Cortex of kidney (tissue), 1 donor: Measurements from ENCODE around the gene EIF4A2.
"Not testable (repeated sequence)": the region's sequence is repeated elsewhere in the genome, so short reads cannot be mapped to it uniquely, and the experiment has no call there.

Source experiments
- DNase-seq: peaks from one replicate; lab custom pipeline; 2025; lab: John Stamatoyannopoulos, UW

The EIF4A2 gene

DNA sequence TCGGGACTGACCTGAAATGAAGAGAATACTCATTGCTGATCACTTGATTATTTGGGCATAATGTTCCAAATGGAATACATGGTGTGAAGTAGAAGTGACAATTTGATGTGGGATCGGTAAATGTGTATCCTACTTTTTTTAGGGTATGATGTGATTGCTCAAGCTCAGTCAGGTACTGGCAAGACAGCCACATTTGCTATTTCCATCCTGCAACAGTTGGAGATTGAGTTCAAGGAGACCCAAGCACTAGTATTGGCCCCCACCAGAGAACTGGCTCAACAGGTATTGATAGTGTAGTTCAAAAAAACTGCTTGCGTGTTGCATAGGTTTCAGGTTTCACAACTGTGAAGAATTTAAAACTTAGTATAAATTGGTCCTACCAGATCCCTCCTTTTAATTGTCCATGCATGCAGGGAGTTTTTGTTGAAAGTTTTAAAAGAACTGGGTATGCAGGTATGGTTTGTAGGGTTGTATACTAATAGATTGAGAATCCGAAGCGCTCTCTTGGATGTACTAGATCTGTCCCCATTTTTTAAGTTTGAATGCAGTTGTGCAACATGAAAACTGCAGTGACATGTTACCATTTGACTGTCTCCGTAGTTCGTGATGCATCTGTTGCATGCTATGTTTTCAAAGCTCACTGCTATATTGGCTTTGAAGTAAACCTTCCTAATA is 1.6 kb downstream of the EIF4A2 start:
- DNase-seq, result no peak

DNA sequence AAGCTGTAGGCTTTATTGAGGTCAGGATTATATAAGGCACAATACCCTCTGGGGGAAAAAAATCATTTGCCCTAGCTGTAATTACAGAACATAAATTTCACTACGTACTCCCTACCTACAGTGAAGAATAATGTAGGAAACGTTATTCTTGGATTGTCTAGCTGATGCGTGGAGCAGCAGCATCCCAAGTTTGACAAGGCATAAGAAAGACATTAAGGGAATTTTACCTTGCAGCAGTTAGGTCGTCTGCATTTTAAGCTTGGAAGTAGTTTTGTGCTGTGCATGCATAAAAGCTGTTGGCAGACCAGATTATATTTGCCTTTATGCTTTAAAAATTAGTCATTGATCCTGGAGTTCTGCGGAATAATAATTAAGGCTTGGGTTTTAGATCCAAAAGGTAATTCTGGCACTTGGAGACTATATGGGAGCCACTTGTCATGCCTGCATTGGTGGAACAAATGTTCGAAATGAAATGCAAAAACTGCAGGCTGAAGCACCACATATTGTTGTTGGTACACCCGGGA is 2.2 kb downstream of the EIF4A2 start:
- DNase-seq, result no peak

DNA sequence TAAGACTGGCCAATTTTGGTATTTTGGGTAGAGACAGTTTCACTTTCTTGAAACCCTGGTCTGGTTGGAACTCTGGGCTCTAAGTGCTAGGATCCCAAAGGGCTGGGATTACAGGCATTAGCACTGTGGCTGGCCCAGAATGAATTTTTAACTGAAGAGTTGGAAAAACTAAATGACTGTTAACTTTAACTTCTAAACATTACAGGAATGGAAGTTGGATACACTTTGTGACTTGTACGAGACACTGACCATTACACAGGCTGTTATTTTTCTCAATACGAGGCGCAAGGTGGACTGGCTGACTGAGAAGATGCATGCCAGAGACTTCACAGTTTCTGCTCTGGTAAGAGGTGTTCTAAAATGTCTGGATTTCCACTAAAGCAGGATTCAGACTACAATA is 3.5 kb downstream of the EIF4A2 start:
- no peak for DNase-seq

DNA sequence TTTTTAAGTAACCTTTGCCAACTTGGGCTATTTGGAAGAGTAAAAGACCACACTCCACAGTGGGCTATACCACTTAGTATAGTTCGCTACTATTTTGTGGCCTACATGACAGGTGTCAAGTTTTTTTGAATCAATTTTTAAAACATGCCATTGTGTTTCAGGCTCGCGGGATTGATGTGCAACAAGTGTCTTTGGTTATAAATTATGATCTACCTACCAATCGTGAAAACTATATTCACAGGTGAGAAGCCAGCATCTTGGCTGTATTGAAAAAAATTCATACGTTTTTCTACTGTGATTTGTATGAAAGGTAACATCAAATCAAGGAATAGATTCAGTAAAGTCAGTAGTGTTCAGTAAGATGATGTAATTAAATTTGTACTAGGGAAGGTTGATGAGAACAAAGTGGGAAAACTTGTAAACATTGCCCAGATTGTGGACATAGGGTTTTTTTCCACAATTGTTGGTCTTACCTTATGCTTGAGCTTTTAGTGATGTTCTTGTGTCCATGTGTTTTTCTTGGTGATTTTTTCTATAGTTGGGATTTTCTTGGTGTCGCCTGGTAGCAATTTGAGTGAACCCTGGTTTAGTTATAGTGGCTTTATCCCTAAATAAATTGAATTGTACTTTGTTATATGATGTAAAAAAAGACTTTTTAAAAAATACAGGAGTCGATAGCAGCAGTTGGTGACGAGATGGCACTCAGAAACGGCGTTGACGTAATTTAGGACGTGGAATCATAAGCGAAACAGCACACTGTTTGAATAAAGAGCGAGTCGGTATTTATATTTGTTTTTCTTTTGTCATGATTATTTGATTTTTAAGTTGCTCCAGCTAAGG is 4.5 kb downstream of the EIF4A2 start:
- no peak for DNase-seq

DNA sequence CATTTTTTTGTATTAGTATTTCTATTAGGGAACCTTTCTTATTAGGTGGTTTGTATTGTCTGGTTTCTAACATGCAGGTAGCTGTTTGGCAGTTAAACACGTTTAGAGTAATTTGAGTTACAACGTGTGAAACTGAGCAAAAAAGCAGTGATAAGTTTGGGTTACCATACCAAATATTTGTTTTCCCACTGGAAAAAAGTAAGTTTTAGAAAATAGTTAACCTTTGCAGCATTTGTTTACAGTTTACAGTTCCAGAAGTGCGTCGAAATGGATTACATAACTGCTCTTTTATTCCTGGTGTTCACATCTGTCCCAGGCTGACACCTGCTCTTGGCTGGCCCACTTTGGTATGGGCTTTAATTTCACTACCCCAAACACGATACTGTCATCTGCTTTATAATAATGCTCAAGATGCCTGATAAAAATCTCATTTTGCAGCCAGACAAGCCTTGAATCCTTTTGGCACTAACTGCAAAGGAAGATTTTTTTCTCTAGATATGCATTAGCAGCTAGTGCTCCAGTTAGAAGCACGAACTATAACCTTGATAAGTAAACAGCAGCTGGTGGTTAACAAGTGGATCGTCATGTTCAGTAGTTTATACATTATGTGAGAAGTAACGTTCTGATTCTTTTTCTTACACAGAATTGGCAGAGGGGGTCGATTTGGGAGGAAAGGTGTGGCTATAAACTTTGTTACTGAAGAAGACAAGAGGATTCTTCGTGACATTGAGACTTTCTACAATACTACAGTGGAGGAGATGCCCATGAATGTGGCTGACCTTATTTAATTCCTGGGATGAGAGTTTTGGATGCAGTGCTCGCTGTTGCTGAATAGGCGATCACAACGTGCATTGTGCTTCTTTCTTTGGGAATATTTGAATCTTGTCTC is 5.3 kb downstream of the EIF4A2 start:
- no peak for DNase-seq

DNA sequence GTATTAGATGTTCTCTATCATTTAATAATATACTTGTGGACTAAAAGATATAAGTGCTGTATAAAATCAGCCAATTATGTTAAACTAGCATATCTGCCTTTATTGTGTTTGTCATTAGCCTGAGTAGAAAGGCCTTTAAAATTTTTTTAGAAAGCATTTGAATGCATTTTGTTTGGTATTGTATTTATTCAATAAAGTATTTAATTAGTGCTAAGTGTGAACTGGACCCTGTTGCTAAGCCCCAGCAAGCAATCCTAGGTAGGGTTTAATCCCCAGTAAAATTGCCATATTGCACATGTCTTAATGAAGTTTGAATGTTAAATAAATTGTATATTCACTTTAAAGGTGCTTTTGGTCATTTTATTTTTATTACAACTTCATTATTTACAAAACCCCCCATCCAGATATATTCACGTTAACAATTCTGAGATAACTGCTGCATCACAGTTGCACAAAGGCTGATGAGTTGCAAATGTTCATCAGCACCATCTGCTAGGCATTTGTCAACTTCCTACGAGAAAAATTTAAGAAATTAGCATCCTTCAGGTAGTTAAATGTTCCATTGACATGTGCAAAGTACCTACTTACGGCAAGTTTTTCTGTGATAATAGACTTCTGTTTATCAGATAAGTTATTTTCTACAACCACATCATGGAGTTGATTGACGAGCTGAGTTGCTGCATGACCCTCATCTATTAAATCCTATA is 6.3 kb downstream of the EIF4A2 start:
- no peak for DNase-seq

DNA sequence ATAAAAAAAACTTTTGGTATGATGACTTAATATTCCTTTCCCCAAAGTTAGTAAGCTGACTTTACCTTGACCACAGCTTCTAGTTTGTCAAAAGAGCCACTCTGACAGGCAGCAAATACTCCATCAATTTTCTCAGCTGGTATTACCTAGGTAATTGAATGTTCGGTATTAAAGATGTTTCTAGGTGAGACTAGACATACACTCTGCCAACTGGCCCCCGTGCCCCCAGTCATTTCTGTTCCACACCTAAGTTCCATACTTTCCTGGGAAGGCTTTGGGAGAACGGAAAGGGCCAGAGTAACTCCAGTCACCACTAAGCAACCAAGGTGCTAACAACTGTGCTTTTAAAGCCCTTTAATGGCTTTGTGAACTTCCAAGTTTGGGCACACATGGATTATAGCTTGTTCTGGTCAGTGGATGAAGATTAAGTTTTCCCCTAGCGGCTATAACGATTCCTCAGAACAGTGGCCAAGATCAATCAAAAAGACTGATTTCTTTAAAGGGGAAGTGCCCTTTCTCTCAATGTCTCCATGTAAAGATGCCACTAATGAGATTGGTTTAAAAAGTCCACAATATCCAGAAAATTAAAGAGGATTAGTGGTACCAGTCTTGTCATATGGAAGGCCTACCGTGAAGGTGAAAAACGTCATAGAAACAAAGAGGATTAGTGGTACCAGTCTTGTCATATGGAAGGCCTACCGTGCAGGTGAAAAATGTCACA is 7.0 kb downstream of the EIF4A2 start:
- DNase-seq, result no peak

DNA sequence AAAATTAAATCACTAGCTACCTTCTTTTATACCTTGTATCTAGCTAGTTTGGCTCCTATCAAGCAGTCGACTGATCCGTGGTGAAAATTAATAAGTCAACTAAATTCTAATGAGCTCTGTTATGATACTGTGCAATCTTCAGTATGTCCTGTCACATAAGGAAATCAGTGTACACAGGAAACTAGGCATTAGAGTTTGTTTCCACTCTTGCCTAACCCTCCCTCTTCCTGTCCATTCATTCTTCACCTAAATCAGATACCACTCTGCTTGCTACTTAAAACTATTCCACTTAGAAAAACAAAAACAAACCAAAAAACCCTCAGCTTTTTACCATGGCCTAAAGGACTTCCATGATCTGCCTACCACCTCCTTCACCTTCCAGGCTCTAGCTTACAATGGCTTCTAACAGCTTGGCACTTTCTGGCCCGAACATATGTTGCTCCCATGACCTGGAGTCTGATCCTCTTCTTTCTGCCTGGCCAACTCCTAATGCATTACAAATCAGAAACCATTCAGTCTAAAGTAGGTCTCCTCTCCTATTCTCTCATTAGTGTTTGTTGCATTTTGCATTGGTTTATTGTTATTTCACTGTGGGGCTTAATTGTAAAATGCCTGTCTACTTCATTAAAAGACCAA is 15.0 kb downstream of the EIF4A2 start:
- DNase-seq, result no peak

DNA sequence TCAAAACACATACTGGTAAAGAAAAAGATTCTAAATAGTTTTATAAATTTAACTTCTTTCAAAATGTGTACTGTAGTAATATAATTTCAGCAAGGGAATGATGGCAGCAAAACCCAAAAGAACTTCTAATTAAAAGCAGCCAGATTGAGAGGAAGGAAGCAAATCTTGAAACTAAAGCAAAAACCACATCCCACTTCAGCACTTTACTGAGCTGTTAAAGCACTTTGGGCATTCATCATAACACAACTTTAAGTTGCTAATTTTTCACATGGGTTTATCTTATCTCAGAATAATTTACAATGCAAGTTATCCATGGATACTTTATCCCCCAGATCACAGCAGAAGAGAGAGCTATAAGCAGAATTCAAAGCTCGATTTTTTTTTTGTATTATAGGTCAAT is 16.9 kb downstream of the EIF4A2 start:
- no peak for DNase-seq

DNA sequence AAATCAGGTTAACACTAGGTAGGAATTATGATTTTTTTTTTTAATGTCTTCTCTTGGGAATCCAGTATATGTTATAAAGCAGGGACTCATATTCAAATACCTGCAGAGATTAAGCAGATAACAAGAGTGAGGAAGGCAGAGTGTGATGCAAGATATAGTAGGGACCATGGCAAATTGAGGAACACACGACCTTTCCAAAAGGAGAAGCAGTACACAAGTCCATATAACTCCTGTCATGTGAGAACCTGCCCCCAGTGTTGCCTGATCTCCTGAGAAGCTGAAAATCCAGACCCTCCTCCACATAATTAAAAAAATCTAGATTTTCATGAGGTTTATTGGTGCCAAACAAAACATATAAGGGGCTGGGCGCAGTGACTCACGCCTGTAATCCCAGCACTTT is 19.3 kb downstream of the EIF4A2 start:
- no peak for DNase-seq

DNA sequence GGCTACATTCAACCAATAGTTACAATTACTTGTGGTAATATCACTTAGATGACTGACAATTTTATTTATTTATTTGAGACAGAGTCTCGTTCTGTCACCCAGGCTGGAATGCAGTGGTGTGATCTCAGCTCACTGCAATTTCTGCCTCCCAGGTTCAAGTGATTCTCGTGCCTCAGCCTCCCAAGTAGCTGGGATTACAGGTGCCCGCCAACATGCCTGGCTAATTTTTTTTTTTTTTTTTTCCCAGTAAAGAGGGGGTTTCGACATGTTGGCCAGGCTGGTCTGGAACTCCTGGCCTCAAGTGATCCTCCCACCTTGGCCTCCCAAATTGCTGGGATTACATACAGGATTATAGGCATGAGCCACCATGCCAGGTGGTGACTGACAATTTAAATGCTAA is 20.1 kb downstream of the EIF4A2 start:
- DNase-seq, result not testable (repeated sequence)

DNA sequence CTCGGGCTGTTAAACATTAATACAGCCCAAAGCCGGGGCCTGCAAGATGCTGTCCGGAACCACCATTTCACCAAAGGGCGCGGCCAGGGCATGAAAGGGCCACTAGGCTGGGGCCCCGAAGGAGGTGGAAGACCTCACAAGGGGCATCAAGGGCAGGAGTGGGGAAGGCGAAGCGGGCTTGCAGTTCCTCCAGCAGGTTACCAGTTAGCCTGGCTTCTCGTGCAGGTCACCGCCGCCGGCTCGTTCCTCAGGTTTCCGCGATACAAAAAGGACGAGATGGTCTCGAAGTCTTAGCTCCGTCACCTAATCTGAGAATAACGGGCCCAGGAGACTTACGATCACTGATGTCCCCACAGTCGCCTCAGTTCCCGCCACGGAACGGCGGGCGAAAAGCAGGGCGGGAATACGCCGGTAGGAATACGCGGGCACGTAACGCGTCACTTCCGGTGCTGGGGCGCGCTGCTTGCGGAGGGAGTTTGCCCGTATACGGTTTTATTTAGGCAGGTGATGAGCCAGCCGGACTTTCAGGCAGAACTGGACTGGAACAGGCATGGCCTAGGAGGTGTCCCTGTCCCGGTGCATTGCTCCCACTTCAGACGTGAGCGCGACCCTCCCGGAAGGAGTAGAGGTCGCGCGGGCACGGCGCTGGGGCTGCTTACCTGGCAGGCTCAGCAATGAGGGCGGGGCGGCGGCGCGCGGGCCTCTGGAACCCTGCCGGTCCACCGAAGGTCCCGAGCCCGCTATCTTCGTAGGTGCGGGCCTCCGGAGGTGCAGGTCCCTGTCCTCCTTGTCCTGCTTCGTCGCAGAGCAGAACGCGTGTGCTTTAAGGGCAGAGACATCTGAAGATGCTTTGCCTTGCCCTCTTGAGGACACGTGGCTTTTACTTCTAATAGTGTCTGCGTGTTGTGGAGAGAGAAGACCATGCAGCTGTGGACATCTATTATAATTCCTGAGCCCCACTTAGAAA is 23.0 kb downstream of the EIF4A2 start, which contains the start of gene RFC4:
RFC4 (minus strand) TSS at position 394 of the 967 bp plus-strand sequence. CDS start 1,769 bp downstream, outside the sequence.
- no peak for DNase-seq

DNA sequence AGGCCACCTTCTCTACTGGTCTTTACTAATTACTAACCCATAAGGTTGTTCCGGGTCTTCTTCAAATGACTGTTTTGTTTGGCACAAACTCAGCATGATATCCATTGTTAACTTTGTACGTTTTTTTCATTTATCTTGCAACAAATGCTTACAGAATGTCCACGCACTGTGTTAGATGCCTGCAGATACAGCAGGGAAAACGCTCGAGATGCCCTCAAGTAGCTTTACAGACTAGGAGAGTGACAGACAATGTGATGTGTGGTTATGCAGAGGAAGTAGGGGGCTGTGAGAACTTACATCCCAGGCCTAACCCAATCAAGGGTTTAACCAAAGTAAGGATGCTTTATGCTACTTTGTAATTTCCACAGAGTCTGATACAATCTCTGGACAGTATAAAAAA is 23.9 kb downstream of the EIF4A2 start:
- no peak for DNase-seq

DNA sequence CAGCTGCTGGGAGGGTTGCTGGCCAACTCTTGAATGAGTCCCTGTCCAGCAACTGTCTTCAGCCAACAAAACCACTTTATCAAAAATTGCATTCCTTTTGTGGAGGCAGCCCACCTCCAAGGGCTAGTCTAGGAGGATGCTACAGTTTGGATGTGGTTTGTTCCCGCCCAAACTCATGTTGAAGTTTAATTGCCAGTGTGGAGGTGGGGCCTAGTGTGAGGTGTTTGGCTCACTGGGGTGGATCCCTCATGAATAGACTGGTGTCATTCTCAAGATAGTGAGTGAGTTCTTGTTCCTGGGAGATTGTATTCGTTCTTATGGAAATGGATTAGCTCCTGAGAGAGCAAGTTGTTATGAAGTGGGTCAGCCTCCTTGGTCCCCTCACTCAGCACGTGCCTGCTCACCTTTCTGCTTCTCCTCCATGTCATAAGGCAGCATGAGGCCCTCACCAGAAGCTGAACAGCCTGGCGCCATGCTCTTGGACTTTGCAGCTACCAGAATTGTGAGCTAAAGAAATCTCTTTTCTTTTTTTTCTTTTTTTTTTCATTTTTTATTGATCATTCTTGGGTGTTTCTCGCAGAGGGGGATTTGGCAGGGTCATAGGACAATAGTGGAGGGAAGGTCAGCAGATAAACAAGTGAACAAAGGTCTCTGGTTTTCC is 27.1 kb downstream of the EIF4A2 start:
- no peak for DNase-seq

DNA sequence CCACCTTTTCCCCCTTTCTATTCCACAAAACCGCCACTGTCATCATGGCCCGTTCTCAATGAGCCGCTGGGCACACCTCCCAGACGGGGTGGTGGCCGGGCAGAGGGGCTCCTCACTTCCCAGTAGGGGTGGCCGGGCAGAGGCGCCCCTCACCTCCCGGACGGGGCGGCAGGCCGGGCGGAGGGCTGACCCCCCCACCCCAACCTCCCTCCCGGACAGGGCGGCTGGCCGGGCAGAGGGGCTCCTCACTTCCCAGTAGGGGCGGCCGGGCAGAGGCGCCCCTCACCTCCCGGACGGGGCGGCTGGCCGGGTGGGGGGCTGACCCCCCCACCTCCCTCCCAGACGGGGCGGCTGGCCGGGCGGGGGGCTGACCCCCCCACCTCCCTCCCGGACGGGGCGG is 27.9 kb downstream of the EIF4A2 start:
- DNase-seq, result not testable (repeated sequence)

DNA sequence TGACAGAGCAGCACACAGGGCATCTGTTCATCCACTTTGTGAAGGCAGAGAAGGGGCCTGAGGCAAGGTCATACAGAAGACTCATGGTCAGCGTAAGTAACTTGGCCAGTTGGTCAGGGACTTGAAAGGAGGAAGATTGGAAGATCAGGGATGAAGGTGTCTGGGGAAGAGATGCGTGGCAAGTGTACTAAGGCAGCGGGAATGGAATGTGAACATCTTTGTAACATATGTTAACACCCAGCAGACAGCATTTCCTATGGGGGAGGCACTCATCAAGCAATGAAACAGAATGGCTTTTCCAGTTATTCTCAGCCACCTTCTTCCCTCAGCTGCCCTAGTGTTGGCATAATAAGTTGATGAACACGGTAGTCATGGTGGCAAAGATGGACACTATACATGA is 30.7 kb downstream of the EIF4A2 start:
- no peak for DNase-seq

DNA sequence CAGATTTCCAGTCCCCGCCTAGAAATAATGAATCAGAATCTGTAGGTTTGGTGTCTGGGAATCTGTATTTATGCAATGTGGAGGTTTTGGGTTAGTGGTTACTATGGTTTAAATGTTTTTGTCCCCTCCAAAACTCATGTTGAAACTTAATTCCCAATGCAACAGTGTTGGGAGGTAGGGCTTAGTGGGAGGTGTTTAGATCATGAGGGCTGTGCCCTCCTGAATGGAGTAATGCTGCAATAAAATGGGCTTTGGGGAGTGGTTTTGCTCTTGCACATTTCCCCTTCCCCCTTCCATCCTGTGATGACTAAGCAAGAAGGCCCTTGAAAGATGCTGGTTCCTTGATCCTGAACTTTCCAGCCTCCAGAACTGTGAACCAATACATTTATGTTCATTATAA is 32.1 kb downstream of the EIF4A2 start:
- no peak for DNase-seq

DNA sequence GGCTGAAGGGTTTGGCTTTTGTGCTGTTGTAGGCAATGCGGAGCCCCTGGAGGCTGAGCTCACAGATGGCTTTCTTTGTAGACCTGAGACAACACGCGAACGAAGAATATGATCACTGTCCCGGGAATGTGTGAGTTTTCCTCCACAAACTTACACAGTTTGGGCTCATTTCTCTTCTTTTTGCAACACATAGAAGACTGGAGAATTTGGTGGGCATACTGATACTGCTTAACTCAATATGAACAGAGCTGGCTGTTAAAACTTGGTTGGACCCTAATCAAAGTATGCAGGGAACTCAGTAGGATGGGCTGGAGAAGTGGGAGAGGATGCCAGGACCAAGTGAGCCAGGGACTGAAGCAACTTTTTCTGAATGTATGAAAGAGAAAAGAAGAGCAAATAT is 35.1 kb downstream of the EIF4A2 start:
- DNase-seq, result no peak

DNA sequence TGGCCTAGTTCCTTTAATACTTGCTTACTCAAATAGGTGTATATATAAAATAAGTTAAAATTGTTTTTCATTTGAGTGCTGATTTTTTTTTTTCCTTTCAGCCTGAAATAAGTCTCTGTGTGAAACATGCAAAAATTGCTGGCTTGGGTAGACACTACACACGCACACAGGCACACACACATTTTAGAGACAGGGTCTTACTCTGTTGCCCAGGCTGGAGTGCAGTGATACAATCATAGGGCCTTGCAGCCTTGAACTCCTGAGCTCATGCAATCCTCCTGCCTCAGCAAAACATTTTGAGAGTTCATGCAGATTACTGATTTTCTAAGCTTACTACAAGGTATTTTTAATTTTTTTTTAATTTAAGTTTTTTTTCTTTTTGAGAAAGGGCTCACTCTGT is 35.6 kb downstream of the EIF4A2 start:
- DNase-seq, result no peak
